Measurements from ENCODE around the gene GFPT2. TPM values are rescaled to one million over a fixed set of nuclear protein-coding genes. Genes with fewer than 3 reads are reported as not detected.

The GFPT2 gene
- total RNA-seq, 1 donor from 2014 or later, result 0.62 TPM

DNA sequence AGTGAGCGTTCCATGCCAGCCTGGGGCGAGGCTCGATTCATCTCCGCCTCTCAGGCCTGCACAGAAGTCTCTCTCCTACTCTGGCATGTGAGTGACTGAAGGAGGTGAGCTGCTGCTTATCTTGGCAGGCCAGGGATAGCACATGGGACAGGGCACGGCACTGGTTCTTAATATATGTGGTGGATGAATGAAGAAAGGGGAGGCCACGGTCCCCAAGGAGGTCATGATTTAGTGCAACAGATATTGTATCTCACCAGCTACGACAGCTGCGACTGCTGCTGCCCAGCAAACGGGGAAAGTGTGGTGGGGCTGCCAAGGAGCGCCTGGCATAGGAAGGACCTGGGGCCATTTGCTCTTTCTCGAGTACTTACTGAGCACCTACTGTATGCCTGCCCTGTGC is 41.9 kb downstream of the GFPT2 start:
- CTCF ChIA-PET, result no interaction called here
- TF ChIP-seq, protein P1, sequence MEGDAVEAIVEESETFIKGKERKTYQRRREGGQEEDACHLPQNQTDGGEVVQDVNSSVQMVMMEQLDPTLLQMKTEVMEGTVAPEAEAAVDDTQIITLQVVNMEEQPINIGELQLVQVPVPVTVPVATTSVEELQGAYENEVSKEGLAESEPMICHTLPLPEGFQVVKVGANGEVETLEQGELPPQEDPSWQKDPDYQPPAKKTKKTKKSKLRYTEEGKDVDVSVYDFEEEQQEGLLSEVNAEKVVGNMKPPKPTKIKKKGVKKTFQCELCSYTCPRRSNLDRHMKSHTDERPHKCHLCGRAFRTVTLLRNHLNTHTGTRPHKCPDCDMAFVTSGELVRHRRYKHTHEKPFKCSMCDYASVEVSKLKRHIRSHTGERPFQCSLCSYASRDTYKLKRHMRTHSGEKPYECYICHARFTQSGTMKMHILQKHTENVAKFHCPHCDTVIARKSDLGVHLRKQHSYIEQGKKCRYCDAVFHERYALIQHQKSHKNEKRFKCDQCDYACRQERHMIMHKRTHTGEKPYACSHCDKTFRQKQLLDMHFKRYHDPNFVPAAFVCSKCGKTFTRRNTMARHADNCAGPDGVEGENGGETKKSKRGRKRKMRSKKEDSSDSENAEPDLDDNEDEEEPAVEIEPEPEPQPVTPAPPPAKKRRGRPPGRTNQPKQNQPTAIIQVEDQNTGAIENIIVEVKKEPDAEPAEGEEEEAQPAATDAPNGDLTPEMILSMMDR (IDR thresholded peaks at IDR 0.05), result no peak

DNA sequence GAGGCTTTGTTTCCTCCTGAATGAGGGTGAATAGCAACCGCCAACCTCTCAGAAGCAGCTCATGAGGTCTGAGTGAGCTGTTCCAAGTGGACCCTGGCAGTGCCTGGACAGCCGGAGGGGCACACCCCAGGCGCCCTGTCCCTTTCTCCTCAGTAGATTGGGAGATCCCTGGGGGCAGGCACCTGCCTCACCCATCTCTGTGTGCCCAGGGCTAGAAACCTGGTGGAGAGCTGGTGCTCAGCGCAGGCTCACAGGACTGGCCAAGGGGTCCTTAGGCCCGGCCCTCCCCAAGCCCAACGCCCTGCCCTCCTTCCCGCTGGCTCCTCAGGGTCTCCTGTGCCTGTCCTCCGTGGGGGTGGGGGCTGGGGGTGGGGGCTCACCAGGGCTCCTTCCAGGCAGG is 46.3 kb downstream of the GFPT2 start:
- no peak overlapping the region for H3K4me3 Mint-ChIP-seq
- H3K27me3 Mint-ChIP-seq, result peaks cover 6% of the 10 kb centered on the region
- H3K4me1 Mint-ChIP-seq, result no peaks in the 10 kb centered on the region
- ATAC-seq (ENCODE audit: low read depth), result no peak
- ChIA-PET CTCF (interaction anchor here (1.6 kb wide), 1 partner anchor 9 kb away, joined by 9 read pairs; no protein-coding TSS in a partner anchor), POLR2A (no interaction called here)
- no peaks in the 10 kb centered on the region for H3K36me3 Mint-ChIP-seq (ENCODE audit: low read depth)
- intact Hi-C loops (cut with micrococcal nuclease), result no loop called here
- TF ChIP-seq, protein P1 (IDR thresholded peaks at IDR 0.05), result no peak
- DNase-seq, result no peak
- H3K9me3 Mint-ChIP-seq, result no peaks in the 10 kb centered on the region
- no peak overlapping the region for H3K27ac Mint-ChIP-seq

More for the DNA sequence above, 41.9 kb downstream of the GFPT2 start:
- ATAC-seq (ENCODE audit: low read depth) (no peak), DNase-seq (no peak)
- POLR2A ChIA-PET, result no interaction called here
- Mint-ChIP-seq H3K36me3 (ENCODE audit: low read depth) (no peaks in the 10 kb centered on the region), H3K27ac (no peak overlapping the region), H3K27me3 (no peaks in the 10 kb centered on the region), H3K4me3 (no peak overlapping the region), H3K9me3 (no peaks in the 10 kb centered on the region), H3K4me1 (no peaks in the 10 kb centered on the region)
- intact Hi-C loops (cut with micrococcal nuclease), result no loop called here

DNA sequence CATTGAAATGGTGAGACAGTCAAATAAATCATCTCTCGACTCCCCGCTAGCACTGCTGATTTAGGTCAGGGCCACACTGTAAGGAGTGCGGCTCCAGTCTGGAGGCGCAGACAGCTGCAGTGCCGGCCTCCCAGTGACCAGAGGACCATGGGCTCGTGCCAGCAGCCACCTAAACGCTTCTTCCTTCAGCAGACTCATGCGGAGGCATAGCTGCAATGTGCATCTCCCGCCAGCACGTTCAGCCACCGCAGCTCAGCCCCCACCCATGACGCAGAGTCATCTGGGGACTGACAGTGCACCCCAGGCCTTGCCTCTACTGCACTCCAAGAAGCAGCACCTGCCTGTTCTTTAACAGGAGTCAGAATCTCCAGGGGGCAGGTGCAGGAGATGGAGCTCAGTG is 47.7 kb downstream of the GFPT2 start:
- Mint-ChIP-seq H3K27me3 (peaks cover 9% of the 10 kb centered on the region), H3K36me3 (ENCODE audit: low read depth) (no peaks in the 10 kb centered on the region), H3K27ac (no peak overlapping the region), H3K4me1 (no peaks in the 10 kb centered on the region), H3K4me3 (no peak overlapping the region), H3K9me3 (no peaks in the 10 kb centered on the region)
- no peak for DNase-seq
- ChIA-PET POLR2A (no interaction called here), CTCF (interaction anchor here (0.8 kb wide), 1 partner anchor 11 kb away, joined by 3 read pairs; no protein-coding TSS in a partner anchor)
- TF ChIP-seq, protein P1 (IDR thresholded peaks at IDR 0.05), result no peak
- ATAC-seq (ENCODE audit: low read depth), result no peak
- intact Hi-C loops (cut with micrococcal nuclease), result no loop called here

DNA sequence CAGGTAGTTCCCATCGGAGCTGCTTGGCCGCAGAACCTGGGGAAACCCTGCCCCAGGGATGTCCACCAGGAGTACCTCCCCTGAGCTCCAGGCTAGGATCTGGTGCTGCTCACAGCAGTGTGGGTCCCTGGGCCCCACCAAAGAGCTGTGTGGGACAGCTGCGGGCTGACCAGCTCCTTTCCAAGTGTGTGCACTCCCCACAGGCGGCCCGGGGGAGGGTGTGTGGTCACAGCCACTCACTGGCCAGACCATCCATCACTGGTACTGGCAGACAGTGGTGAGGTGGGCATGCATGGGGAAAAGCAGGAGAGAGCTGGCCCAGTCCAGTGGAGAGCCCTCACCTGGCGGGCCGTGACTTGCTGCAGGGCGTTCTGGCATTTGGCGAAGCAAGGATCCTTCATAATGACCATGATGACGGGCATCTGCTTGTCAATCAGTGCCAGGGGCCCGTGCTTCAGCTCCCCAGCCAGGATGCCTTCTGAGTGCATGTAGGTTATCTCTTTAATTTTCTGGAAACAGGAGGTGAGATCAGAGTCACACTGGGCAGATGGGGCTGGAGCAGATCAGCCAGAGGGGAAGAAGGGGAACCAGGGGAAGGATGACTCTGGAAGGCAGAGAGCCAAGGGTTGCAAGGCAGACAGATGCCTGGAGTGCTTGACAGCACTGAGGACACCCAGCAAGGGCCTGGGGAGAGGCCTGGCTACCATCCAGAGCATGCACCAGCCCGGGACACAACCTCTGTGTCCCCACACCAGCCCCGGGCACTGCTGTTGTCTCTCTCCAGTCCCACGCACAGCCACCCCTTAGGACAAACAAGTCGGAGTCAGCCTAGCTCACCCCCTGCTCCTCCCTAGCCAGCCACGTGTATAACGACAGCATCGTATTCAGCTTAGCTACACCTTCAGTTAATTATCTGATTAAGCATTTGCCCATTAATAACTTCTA is 48.4 kb downstream of the GFPT2 start:
- no peak overlapping the region for H3K4me3 Mint-ChIP-seq
- peaks cover 11% of the 10 kb centered on the region for H3K27me3 Mint-ChIP-seq
- no peak overlapping the region for H3K27ac Mint-ChIP-seq
- H3K4me1 Mint-ChIP-seq, result no peaks in the 10 kb centered on the region
- ATAC-seq (ENCODE audit: low read depth) (no peak), DNase-seq (no peak)
- ChIA-PET CTCF (interaction anchor here (0.8 to 1.5 kb wide), 2 partner anchors 11 to 12 kb away, joined by 3 to 8 read pairs; no protein-coding TSS in a partner anchor), POLR2A (no interaction called here)
- no peaks in the 10 kb centered on the region for H3K36me3 Mint-ChIP-seq (ENCODE audit: low read depth)
- TF ChIP-seq, protein P1 (IDR thresholded peaks at IDR 0.05), result no peak
- intact Hi-C loops (cut with micrococcal nuclease), result no loop called here
- H3K9me3 Mint-ChIP-seq, result no peaks in the 10 kb centered on the region

DNA sequence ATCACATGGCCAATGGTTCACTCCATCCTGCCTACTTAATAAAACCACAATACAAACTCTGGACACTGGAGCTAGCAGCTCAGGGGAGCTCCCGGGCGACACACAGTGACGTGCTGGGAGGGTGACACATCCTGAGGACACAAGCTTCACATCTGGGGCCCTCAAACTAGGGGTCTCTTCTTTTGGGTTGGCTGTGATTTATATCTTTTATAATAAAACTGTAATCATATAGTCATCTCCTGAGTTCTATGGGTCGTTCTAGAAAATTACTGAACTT is 49.2 kb downstream of the GFPT2 start:
- peaks cover 11% of the 10 kb centered on the region for H3K27me3 Mint-ChIP-seq
- H3K4me3 Mint-ChIP-seq, result no peak overlapping the region
- H3K27ac Mint-ChIP-seq, result no peak overlapping the region
- H3K36me3 Mint-ChIP-seq (ENCODE audit: low read depth), result no peaks in the 10 kb centered on the region
- intact Hi-C loops (cut with micrococcal nuclease), result no loop called here
- no peaks in the 10 kb centered on the region for H3K4me1 Mint-ChIP-seq
- H3K9me3 Mint-ChIP-seq, result no peaks in the 10 kb centered on the region
- ATAC-seq (ENCODE audit: low read depth), result no peak
- POLR2A ChIA-PET, result no interaction called here
- CTCF ChIA-PET, result interaction anchor here (1.5 kb wide), 1 partner anchor 12 kb away, joined by 8 read pairs; no protein-coding TSS in a partner anchor
- TF ChIP-seq, protein P1 (IDR thresholded peaks at IDR 0.05), result no peak
- DNase-seq, result no peak

All from activated B cell treated with CpG ODN at 0.5 μM for 24 hours (primary cell).